ENCODE measurements around the gene F9. TPM values are rescaled to one million over a fixed set of nuclear protein-coding genes. Genes with fewer than 3 reads are reported as not detected.

F9 gene
- total RNA-seq, 2 donors from 2014 or later = not detected

GRCh38 chrX:139554376-139554775 is 23.8 kb downstream of the F9 start:
- Histone ChIP-seq H3K27me3 (no peaks in the 10 kb centered on the region), H3K36me3 (replicated peaks in 1 of 2; ENCODE audit: insufficient read depth in 1 of 2, low read depth in 2 of 2) (no peaks in the 10 kb centered on the region), H3K4me3 (no peak overlapping the region), H3K9me3 (no peaks in the 10 kb centered on the region), H3K4me1 (no peaks in the 10 kb centered on the region), H3K27ac (no peak overlapping the region)
- intact Hi-C loops (cut with DNase I) = no loop called here
- no peak for TF ChIP-seq POLR2A (IDR thresholded peaks at IDR 0.05)
- TF ChIP-seq CTCF (IDR thresholded peaks at IDR 0.05) = no peak
- ATAC-seq = no peak
- DNase-seq = no peak

- Histone ChIP-seq H3K27me3 (no peaks in the 10 kb centered on the region), H3K4me3 (no peak overlapping the region), H3K4me1 (no peaks in the 10 kb centered on the region), H3K27ac (no peak overlapping the region), H3K9me3 (no peaks in the 10 kb centered on the region), H3K36me3 (replicated peaks in 1 of 2; ENCODE audit: insufficient read depth in 1 of 2, low read depth in 2 of 2) (no peaks in the 10 kb centered on the region)
- intact Hi-C loops (cut with DNase I) = no loop called here
- WGBS, 2 donors = 58 to 60% methylated on average over 15 to 22 of the region's 26 CpGs
- DNase-seq (no peak), ATAC-seq (no peak)
- TF ChIP-seq CTCF (IDR thresholded peaks at IDR 0.05) (no peak), POLR2A (IDR thresholded peaks at IDR 0.05) (no peak)
Observed at GRCh38 chrX:139554991-139555675, 24.6 kb downstream of the F9 start.

- H3K4me1 ChIP-seq = no peaks in the 10 kb centered on the region
- H3K27me3 ChIP-seq = no peaks in the 10 kb centered on the region
- ATAC-seq (peak; percentile 68), DNase-seq (peak; percentile 41 to 71 (median 57))
- H3K36me3 ChIP-seq (replicated peaks in 1 of 2; ENCODE audit: insufficient read depth in 1 of 2, low read depth in 2 of 2) = no peaks in the 10 kb centered on the region
- H3K9me3 ChIP-seq = no peaks in the 10 kb centered on the region
- TF ChIP-seq POLR2A (IDR thresholded peaks at IDR 0.05) (no peak), CTCF (IDR thresholded peaks at IDR 0.05) (peak in 6 of 7 experiments; percentile 38 to 71 (median 54))
- H3K4me3 ChIP-seq = no peak overlapping the region
- H3K27ac ChIP-seq = no peak overlapping the region
- WGBS, 2 donors = 3 to 22% methylated on average over 5 to 9 of the region's 9 CpGs
- intact Hi-C loops (cut with DNase I) = no loop called here
Observed at GRCh38 chrX:139559383-139560042, 29.0 kb downstream of the F9 start.

GRCh38 chrX:139560221-139560620 is 29.7 kb downstream of the F9 start:
- Histone ChIP-seq H3K27me3 (no peaks in the 10 kb centered on the region), H3K4me1 (no peaks in the 10 kb centered on the region), H3K9me3 (no peaks in the 10 kb centered on the region), H3K36me3 (replicated peaks in 1 of 2; ENCODE audit: insufficient read depth in 1 of 2, low read depth in 2 of 2) (no peaks in the 10 kb centered on the region), H3K27ac (no peak overlapping the region), H3K4me3 (no peak overlapping the region)
- DNase-seq = no peak
- intact Hi-C loops (cut with DNase I) = no loop called here
- TF ChIP-seq POLR2A (IDR thresholded peaks at IDR 0.05) = no peak
- TF ChIP-seq CTCF (IDR thresholded peaks at IDR 0.05) = no peak
- ATAC-seq = no peak

- Histone ChIP-seq H3K27me3 (no peaks in the 10 kb centered on the region), H3K9me3 (no peaks in the 10 kb centered on the region), H3K27ac (no peak overlapping the region), H3K4me1 (no peaks in the 10 kb centered on the region), H3K4me3 (no peak overlapping the region), H3K36me3 (replicated peaks in 1 of 2; ENCODE audit: insufficient read depth in 1 of 2, low read depth in 2 of 2) (no peaks in the 10 kb centered on the region)
- DNase-seq = no peak
- no peak for ATAC-seq
- 67 to 76% methylated on average over 5 of the region's 5 CpGs for WGBS, 2 donors
- TF ChIP-seq CTCF (IDR thresholded peaks at IDR 0.05) = no peak
- intact Hi-C loops (cut with DNase I) = no loop called here
Observed at GRCh38 chrX:139563251-139563650, 32.7 kb downstream of the F9 start.

Measured in body of pancreas (tissue), 4 donors.